Measurements from ENCODE around the gene CRYGB.
A peak's percentile ranks its signal among the peaks of the same experiment; 100 is the strongest.

CRYGB gene

GRCh38 chr2:208146006-208146405 is at the start of gene CRYGB:
Gene CRYGB (minus strand): TSS chr2:208146158. CDS start chr2:208146120, 38 bp downstream.
- DNase-seq (ENCODE audit: low spot score) = no peak

- DNase-seq (ENCODE audit: low spot score) = no peak
These were observed 49.6 kb upstream of the CRYGB start for GRCh38 chr2:208195531-208195930.

GRCh38 chr2:208192611-208193236 is 46.8 kb upstream of the CRYGB start:
- DNase-seq (ENCODE audit: low spot score) = no peak

- DNase-seq (ENCODE audit: low spot score) = no peak
These were observed 44.0 kb upstream of the CRYGB start, which contains the start of gene C2orf80 for GRCh38 chr2:208189810-208190503. Gene C2orf80 (minus strand): TSS chr2:208190030. CDS start chr2:208186986, 3,044 bp downstream.

GRCh38 chr2:208189069-208189809 is 43.3 kb upstream of the CRYGB start:
- no peak for DNase-seq (ENCODE audit: low spot score)

GRCh38 chr2:208186893-208187292 is 40.9 kb upstream of the CRYGB start:
- no peak for DNase-seq (ENCODE audit: low spot score)

- no peak for DNase-seq (ENCODE audit: low spot score)
These were observed 40.5 kb upstream of the CRYGB start for GRCh38 chr2:208186465-208186864.

- no peak for DNase-seq (ENCODE audit: low spot score)
These were observed 38.2 kb upstream of the CRYGB start for GRCh38 chr2:208183972-208184705.

GRCh38 chr2:208183526-208183925 is 37.6 kb upstream of the CRYGB start:
- no peak for DNase-seq (ENCODE audit: low spot score)

GRCh38 chr2:208182835-208183234 is 36.9 kb upstream of the CRYGB start:
- no peak for DNase-seq (ENCODE audit: low spot score)

GRCh38 chr2:208179028-208179609 is 33.2 kb upstream of the CRYGB start:
- DNase-seq (ENCODE audit: low spot score) = no peak

- no peak for DNase-seq (ENCODE audit: low spot score)
These were observed 29.8 kb upstream of the CRYGB start for GRCh38 chr2:208175840-208176153.

GRCh38 chr2:208175069-208175839 is 29.3 kb upstream of the CRYGB start:
- peak; percentile 70 for DNase-seq (ENCODE audit: low spot score)

GRCh38 chr2:208174144-208174543 is 28.2 kb upstream of the CRYGB start:
- DNase-seq (ENCODE audit: low spot score) = no peak

- no peak for DNase-seq (ENCODE audit: low spot score)
These were observed 26.2 kb upstream of the CRYGB start for GRCh38 chr2:208172125-208172524.

- DNase-seq (ENCODE audit: low spot score) = no peak
These were observed 19.2 kb upstream of the CRYGB start for GRCh38 chr2:208164951-208165755.

- DNase-seq (ENCODE audit: low spot score) = no peak
These were observed 17.5 kb upstream of the CRYGB start, which contains the start of gene CRYGA for GRCh38 chr2:208163489-208163888. Gene CRYGA (minus strand): TSS chr2:208163589. CDS start chr2:208163556, 33 bp downstream.

GRCh38 chr2:208156439-208156838 is 10.5 kb upstream of the CRYGB start:
- DNase-seq (ENCODE audit: low spot score) = no peak

GRCh38 chr2:208153156-208153555 is 7.2 kb upstream of the CRYGB start:
- DNase-seq (ENCODE audit: low spot score) = no peak

GRCh38 chr2:208150956-208151355 is 5.0 kb upstream of the CRYGB start:
- DNase-seq (ENCODE audit: low spot score) = no peak
